ENCODE data around the gene AVPR2.

AVPR2 gene

GRCh38 chrX:153952373-153953026 lies 48.0 kb downstream of the AVPR2 start:
- H3K27ac ChIP-seq (ENCODE audit: extremely low read depth, low read depth, low read length) = no peak overlapping the region; the same call in 1 of the 2 replicates
- POLR2A ChIA-PET = interaction anchor here (0.6 kb wide), 1 partner anchor 11 kb away, joined by 3 read pairs; no protein-coding TSS in a partner anchor

More at GRCh38 chrX:153952373-153953026, 48.0 kb downstream of the AVPR2 start:
- H3K9me3 ChIP-seq (ENCODE audit: control insufficient read depth, insufficient read depth, low read depth, low read length) = no peaks in the 10 kb centered on the region
- no peak for TF ChIP-seq ATF2 (tag by site-specific recombination; IDR thresholded peaks at IDR 0.05; ENCODE audit: low read depth)
- no peak for TF ChIP-seq AEBP2 (tag by site-specific recombination; IDR thresholded peaks at IDR 0.05; ENCODE audit: borderline replicate concordance)
- TF ChIP-seq ZNF561 (tag by site-specific recombination; IDR thresholded peaks at IDR 0.05; ENCODE audit: borderline replicate concordance) = no peak
- no peak for TF ChIP-seq ZNF184 (tag by site-specific recombination; IDR thresholded peaks at IDR 0.05)
- TF ChIP-seq ZNF76 (tag by site-specific recombination; IDR thresholded peaks at IDR 0.05; ENCODE audit: borderline replicate concordance, low read depth) = no peak
- no peak for TF ChIP-seq PATZ1 (tag by site-specific recombination; IDR thresholded peaks at IDR 0.05)
- no peak for TF ChIP-seq ZNF529 (tag by site-specific recombination; IDR thresholded peaks at IDR 0.05; ENCODE audit: insufficient replicate concordance)
- TF ChIP-seq ZNF596 (tag by site-specific recombination; IDR thresholded peaks at IDR 0.05) = no peak
- no peak for TF ChIP-seq ZNF16 (tag by site-specific recombination; IDR thresholded peaks at IDR 0.05; ENCODE audit: low read depth)
- TF ChIP-seq ZBTB7A (tag by site-specific recombination; IDR thresholded peaks at IDR 0.05; ENCODE audit: low read depth) = no peak
- TF ChIP-seq ZNF280D (tag by site-specific recombination; IDR thresholded peaks at IDR 0.05) = no peak
- no peak for TF ChIP-seq HOXC10 (CRISPR knock-in tag; IDR thresholded peaks at IDR 0.05)
- TF ChIP-seq MYNN (tag by site-specific recombination; IDR thresholded peaks at IDR 0.05; ENCODE audit: borderline replicate concordance) = no peak
- TF ChIP-seq ZFP3 (tag by site-specific recombination; IDR thresholded peaks at IDR 0.05; ENCODE audit: low read depth) = no peak
- no peak for TF ChIP-seq TRIM28 (IDR thresholded peaks at IDR 0.05; ENCODE audit: borderline replicate concordance, low read length)
- TF ChIP-seq ZNF555 (tag by site-specific recombination; conservative IDR thresholded peaks at IDR 0.05) = no peak
- no peak for TF ChIP-seq ZNF394 (tag by site-specific recombination; IDR thresholded peaks at IDR 0.05; ENCODE audit: borderline replicate concordance)
- TF ChIP-seq ZNF350 (tag by site-specific recombination; IDR thresholded peaks at IDR 0.05) = no peak
- no peak overlapping the region for H3K4me3 ChIP-seq (ENCODE audit: low read depth, low read length)
- H3K36me3 ChIP-seq (ENCODE audit: control insufficient read depth in 2 of 2, insufficient read depth in 1 of 2, low read length in 2 of 2) = peaks cover 31 to 99% of the 10 kb centered on the region in 2 experiments
- CTCF ChIA-PET = interaction anchor here (0.6 to 10.9 kb wide), 16 partner anchors 8 to 922 kb away, joined by 3 to 267 read pairs (median 4); partner anchors contain the start of genes ARHGAP4, NAA10, PLXNB3 and RENBP
- H3K4me1 ChIP-seq (ENCODE audit: control insufficient read depth, insufficient read depth, low read length) = no peaks in the 10 kb centered on the region; the same call in 1 of the 2 replicates
